H1 (cell line): ENCODE data around the gene UPF3B. TPM values are rescaled to one million over a fixed set of nuclear protein-coding genes. Genes with fewer than 3 reads are reported as not detected.

ENCODE experiments used
- ASH2L ChIP-seq: fragments of 200-600, 300-600 bp; sonication (generic); IDR thresholded peaks from one replicate; pipeline ENCODE4 v1.7.1; 2017; ENCODE audit warnings: low read length
- BRCA1 ChIP-seq: IDR thresholded peaks from 2 replicates; pipeline ENCODE4 v1.6.1; 2012; ENCODE audit warnings: low read depth, low read length, improper control_type of control experiment
- CTBP2 ChIP-seq: IDR thresholded peaks from 2 replicates; pipeline ENCODE4 v1.7.0; 2011; ENCODE audit warnings: borderline replicate concordance, mild to moderate bottlenecking, moderate library complexity, mixed read lengths, low read length; ENCODE audit not compliant: insufficient read depth, insufficient read length
- EP300 ChIP-seq, 2 experiments: IDR thresholded peaks; 1 replicate in 1 of 2; 2 replicates in 1 of 2; pipeline ENCODE4 v1.6.1; 2011 to 2012; ENCODE audit warnings: low read depth in 2 of 2, low read length in 2 of 2, mild to moderate bottlenecking in 2 of 2, borderline replicate concordance in 1 of 2, inconsistent platforms in 1 of 2, moderate library complexity in 1 of 2
- GABPA ChIP-seq: IDR thresholded peaks from 2 replicates; pipeline ENCODE4 v1.6.1; 2011; ENCODE audit warnings: mild to moderate bottlenecking, low read length, moderate library complexity, borderline replicate concordance; ENCODE audit not compliant: insufficient read depth
- JUN ChIP-seq: IDR thresholded peaks from 2 replicates; pipeline ENCODE4 v1.6.1; 2011; ENCODE audit warnings: low read depth, mild to moderate bottlenecking, improper control_type of control experiment, low read length
- POU5F1 ChIP-seq: IDR thresholded peaks from 2 replicates; pipeline ENCODE4 v1.6.1; 2011; ENCODE audit warnings: low read depth, mild to moderate bottlenecking, low read length, moderate library complexity
- SIX5 ChIP-seq: IDR thresholded peaks from 2 replicates; pipeline ENCODE4 v1.6.1; 2011; ENCODE audit warnings: mild to moderate bottlenecking, low read depth, low read length
- SP1 ChIP-seq: IDR thresholded peaks from 2 replicates; pipeline ENCODE4 v1.6.1; 2011; ENCODE audit warnings: low read depth, low read length
- SUZ12 ChIP-seq: fragments of 200-600 bp; sonication (generic); IDR thresholded peaks from 2 replicates; pipeline ENCODE4 v1.6.1; 2012; ENCODE audit warnings: mild to moderate bottlenecking, inconsistent platforms, low read length, moderate library complexity, mixed read lengths
- TAF1 ChIP-seq: IDR thresholded peaks from 2 replicates; pipeline ENCODE4 v1.6.1; 2011; ENCODE audit warnings: mild to moderate bottlenecking, low read depth, low read length
- TAF7 ChIP-seq: optimal IDR thresholded peaks from 2 replicates; pipeline ENCODE3; 2011; ENCODE audit warnings: low read depth, mild to moderate bottlenecking, inconsistent platforms, low read length, moderate library complexity, borderline replicate concordance
- TBP ChIP-seq: IDR thresholded peaks from 2 replicates; pipeline ENCODE4 v1.6.1; 2011; ENCODE audit warnings: low read depth, low read length, improper control_type of control experiment
- polyA plus RNA-seq, 7 experiments: library from polyadenylated mRNA; depleted of rRNA in 3 of 7; stranded (reverse) in 5 of 7; unstranded in 2 of 7; fragments of >200 nt in 5 of 7; fragments of 200-250 nt in 2 of 7; gene quantifications; 1 replicate in 5 of 7; 2 replicates in 1 of 7; 4 replicates in 1 of 7; pipeline versions ENCODE4 v1.2.1 to v1.2.3, GENCODE V29; 2011 to 2013; ENCODE audit warnings: missing spikeins in 2 of 7, mixed read lengths in 2 of 7
- total RNA-seq: library from RNA; stranded (reverse); fragmentation: NEBNext Ultra II Directional; extraction: Animal tissue kit (Norgen Biotek cat#: 25700); gene quantifications from 2 replicates; pipeline ENCODE4 v1.2.1, GENCODE V29; 2021
- TF ChIP-seq, protein P1 (sequence below): IDR thresholded peaks from 2 replicates; pipeline ENCODE4 v1.6.1; 2012; ENCODE audit warnings: low read length, inconsistent platforms
- TF ChIP-seq, protein P2 (sequence below), 3 experiments: IDR thresholded peaks; 1 replicate in 2 of 3; 2 replicates in 1 of 3; pipeline versions ENCODE4 v1.5.1 to v1.6.1; 2011; ENCODE audit warnings: low read length in 3 of 3, mild to moderate bottlenecking in 3 of 3, inconsistent platforms in 2 of 3, low read depth in 1 of 3, moderate library complexity in 1 of 3; ENCODE audit not compliant: insufficient read depth in 1 of 3; ENCODE audit errors: control extremely low read depth in 1 of 3

The UPF3B gene
- total and polyA plus RNA-seq, 2 of the 8 experiments (the other 6 are each of a cell fraction or from before 2014, with no cell fraction given): 7.8 to 20.9 TPM

DNA sequence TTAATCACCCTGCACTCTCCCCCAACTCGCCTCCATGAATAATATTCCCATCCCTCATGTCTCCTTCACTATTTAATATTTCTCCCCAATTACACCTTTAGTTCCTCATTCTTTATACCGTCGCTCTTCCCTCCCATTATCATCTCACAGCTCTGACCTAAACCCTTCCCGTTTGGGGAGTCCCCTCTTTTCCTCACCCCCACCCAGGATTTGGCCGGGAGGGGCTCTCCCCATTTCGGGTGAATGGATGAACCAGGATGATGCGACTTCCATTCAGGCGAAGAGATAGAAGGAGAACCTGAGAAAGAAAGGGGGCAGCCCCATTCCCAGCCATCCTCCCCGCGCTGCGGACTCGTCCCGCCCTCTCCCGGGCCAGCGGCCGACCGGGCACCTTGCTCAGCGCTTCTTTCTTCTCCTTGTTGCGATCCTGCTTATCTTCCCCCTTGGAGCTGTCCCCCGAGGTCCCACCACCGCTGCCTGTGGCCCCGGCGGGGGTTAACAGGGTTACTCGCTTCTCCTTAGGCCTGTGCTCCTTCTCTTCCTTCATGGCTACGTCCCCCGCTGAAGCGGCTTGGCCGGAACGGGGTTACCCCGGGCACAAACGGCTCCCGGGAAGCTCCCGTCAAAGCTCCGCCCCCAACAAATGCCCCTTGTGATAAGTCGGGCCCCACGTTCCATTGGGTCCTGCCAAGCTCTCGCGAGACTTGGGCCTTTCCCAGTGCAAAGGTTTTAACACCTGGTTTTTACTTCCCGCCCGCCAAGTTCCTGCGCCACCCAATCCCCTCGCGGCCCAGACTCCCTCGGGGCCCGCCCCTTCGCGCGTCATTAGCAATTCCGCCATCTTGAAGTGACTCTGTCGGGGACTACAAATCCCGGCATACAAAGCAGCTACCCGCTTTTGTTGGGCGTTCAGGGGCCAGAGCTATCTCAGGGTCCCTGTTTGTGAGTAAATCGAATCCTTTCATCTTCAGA, at the start of gene UPF3B (continued):
- TF ChIP-seq EP300 (IDR thresholded peaks at IDR 0.05; ENCODE audit: borderline replicate concordance in 1 of 2, low read depth in 2 of 2, low read length in 2 of 2) (no peak), POU5F1 (no peak), TAF1 (peak; percentile 79), JUN (no peak), ASH2L (peak; percentile 59), BRCA1 (peak; percentile 70), GABPA (no peak), TAF7 (peak; percentile 39), SUZ12 (no peak), SP1 (no peak; the same call in 1 of the 2 replicates), CTBP2 (no peak), TBP (peak; percentile 68; the same call in 1 of the 2 replicates), SIX5 (peak; percentile 28; the same call in 1 of the 2 replicates)
- TF ChIP-seq, protein P1, sequence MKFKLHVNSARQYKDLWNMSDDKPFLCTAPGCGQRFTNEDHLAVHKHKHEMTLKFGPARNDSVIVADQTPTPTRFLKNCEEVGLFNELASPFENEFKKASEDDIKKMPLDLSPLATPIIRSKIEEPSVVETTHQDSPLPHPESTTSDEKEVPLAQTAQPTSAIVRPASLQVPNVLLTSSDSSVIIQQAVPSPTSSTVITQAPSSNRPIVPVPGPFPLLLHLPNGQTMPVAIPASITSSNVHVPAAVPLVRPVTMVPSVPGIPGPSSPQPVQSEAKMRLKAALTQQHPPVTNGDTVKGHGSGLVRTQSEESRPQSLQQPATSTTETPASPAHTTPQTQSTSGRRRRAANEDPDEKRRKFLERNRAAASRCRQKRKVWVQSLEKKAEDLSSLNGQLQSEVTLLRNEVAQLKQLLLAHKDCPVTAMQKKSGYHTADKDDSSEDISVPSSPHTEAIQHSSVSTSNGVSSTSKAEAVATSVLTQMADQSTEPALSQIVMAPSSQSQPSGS: no peak
- TF ChIP-seq, protein P2, sequence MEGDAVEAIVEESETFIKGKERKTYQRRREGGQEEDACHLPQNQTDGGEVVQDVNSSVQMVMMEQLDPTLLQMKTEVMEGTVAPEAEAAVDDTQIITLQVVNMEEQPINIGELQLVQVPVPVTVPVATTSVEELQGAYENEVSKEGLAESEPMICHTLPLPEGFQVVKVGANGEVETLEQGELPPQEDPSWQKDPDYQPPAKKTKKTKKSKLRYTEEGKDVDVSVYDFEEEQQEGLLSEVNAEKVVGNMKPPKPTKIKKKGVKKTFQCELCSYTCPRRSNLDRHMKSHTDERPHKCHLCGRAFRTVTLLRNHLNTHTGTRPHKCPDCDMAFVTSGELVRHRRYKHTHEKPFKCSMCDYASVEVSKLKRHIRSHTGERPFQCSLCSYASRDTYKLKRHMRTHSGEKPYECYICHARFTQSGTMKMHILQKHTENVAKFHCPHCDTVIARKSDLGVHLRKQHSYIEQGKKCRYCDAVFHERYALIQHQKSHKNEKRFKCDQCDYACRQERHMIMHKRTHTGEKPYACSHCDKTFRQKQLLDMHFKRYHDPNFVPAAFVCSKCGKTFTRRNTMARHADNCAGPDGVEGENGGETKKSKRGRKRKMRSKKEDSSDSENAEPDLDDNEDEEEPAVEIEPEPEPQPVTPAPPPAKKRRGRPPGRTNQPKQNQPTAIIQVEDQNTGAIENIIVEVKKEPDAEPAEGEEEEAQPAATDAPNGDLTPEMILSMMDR (IDR thresholded peaks at IDR 0.05; ENCODE audit: control extremely low read depth in 1 of 3, insufficient read depth in 1 of 3, low read depth in 1 of 3, low read length in 3 of 3): no peak
